ENCODE results near the gene MYO15A.

Gene MYO15A

GRCh38 chr17:18108401-18109312 lies at the start of gene MYO15A:
Gene MYO15A, plus strand, starts transcription at chr17:18108756. Its CDS starts 10,045 bp downstream, at chr17:18118801.
- DNase-seq (ENCODE audit: low read depth in 1 of 2, low spot score in 1 of 2) = no peak

- DNase-seq (ENCODE audit: low read depth in 1 of 2, low spot score in 1 of 2) = no peak
These were observed 49.3 kb upstream of the MYO15A start for GRCh38 chr17:18059283-18059682.

- no peak for DNase-seq (ENCODE audit: low read depth in 1 of 2, low spot score in 1 of 2)
These were observed 44.5 kb upstream of the MYO15A start for GRCh38 chr17:18064053-18064452.

GRCh38 chr17:18065546-18065945 lies 43.0 kb upstream of the MYO15A start:
- no peak for DNase-seq (ENCODE audit: low read depth in 1 of 2, low spot score in 1 of 2)

- no peak for DNase-seq (ENCODE audit: low read depth in 1 of 2, low spot score in 1 of 2)
These were observed 41.7 kb upstream of the MYO15A start for GRCh38 chr17:18066866-18067265.

GRCh38 chr17:18069101-18069500 lies 39.5 kb upstream of the MYO15A start:
- no peak for DNase-seq (ENCODE audit: low read depth in 1 of 2, low spot score in 1 of 2)

GRCh38 chr17:18070861-18071340 lies 37.7 kb upstream of the MYO15A start:
- DNase-seq (ENCODE audit: low read depth in 1 of 2, low spot score in 1 of 2) = no peak

GRCh38 chr17:18071751-18072150 lies 36.8 kb upstream of the MYO15A start:
- DNase-seq (ENCODE audit: low read depth in 1 of 2, low spot score in 1 of 2) = no peak

GRCh38 chr17:18074566-18075272 lies 33.8 kb upstream of the MYO15A start:
- no peak for DNase-seq (ENCODE audit: low read depth in 1 of 2, low spot score in 1 of 2)

GRCh38 chr17:18076936-18077335 lies 31.6 kb upstream of the MYO15A start:
- no peak for DNase-seq (ENCODE audit: low read depth in 1 of 2, low spot score in 1 of 2)

GRCh38 chr17:18079543-18079942 lies 29.0 kb upstream of the MYO15A start:
- no peak for DNase-seq (ENCODE audit: low read depth in 1 of 2, low spot score in 1 of 2)

- DNase-seq (ENCODE audit: low read depth in 1 of 2, low spot score in 1 of 2) = no peak
These were observed 24.3 kb upstream of the MYO15A start for GRCh38 chr17:18084256-18084655.

- peak; percentile 79 to 87 for DNase-seq (ENCODE audit: low read depth in 1 of 2, low spot score in 1 of 2)
These were observed 20.7 kb upstream of the MYO15A start, which contains the start of gene DRG2 for GRCh38 chr17:18087610-18088491. Gene DRG2, plus strand, starts transcription at chr17:18087948. Its CDS starts 76 bp downstream, at chr17:18088024.

- no peak for DNase-seq (ENCODE audit: low read depth in 1 of 2, low spot score in 1 of 2)
These were observed 18.9 kb upstream of the MYO15A start for GRCh38 chr17:18089613-18090012.

GRCh38 chr17:18093616-18094408 lies 14.7 kb upstream of the MYO15A start:
- no peak for DNase-seq (ENCODE audit: low read depth in 1 of 2, low spot score in 1 of 2)

GRCh38 chr17:18094409-18094807 lies 14.1 kb upstream of the MYO15A start:
- DNase-seq (ENCODE audit: low read depth in 1 of 2, low spot score in 1 of 2) = no peak

GRCh38 chr17:18099516-18099915 lies 9.0 kb upstream of the MYO15A start:
- DNase-seq (ENCODE audit: low read depth in 1 of 2, low spot score in 1 of 2) = no peak

GRCh38 chr17:18100616-18101015 lies 7.9 kb upstream of the MYO15A start:
- no peak for DNase-seq (ENCODE audit: low read depth in 1 of 2, low spot score in 1 of 2)

- DNase-seq (ENCODE audit: low read depth in 1 of 2, low spot score in 1 of 2) = no peak
These were observed 6.7 kb upstream of the MYO15A start for GRCh38 chr17:18101828-18102227.

- DNase-seq (ENCODE audit: low read depth in 1 of 2, low spot score in 1 of 2) = no peak
These were observed 5.9 kb upstream of the MYO15A start for GRCh38 chr17:18102640-18103039.
